Breast epithelium (tissue), 3 donors: ENCODE results near the gene ARPP21.

ENCODE experiments used
- POLR2A ChIP-seq: fragments of 450-650 bp; IDR thresholded peaks from one replicate; pipeline ENCODE4 v1.6.1; 2016; ENCODE audit warnings: antibody characterized with exemption, mild to moderate bottlenecking, moderate library complexity
- TF ChIP-seq, protein P1 (sequence below), 3 donors: fragments of 450-650 bp; IDR thresholded peaks; one replicate each; pipeline ENCODE4 v1.5.1; 2016 to 2017; ENCODE audit warnings: antibody characterized with exemption in 3 of 3, mild to moderate bottlenecking in 3 of 3, moderate library complexity in 3 of 3

DNA sequence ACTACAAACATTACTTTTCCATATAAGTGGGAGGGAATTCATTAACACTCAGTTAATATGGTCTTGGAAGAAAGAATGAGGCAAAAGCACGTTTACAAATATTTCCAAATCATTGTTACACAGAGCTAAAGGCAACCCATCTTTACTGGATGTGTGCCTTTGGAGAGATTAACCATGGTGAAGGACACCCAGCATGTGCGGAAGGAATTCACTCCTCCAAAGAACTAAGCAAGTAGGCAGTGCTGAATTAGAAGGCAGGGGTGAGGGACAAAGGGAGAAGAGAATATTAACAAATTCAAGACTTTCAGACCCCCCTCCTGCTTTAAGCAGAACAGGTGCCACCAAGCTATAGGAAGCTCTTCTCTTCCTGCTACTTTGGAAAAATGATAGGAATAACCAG lies 10.1 kb downstream of the ARPP21 start:
- TF ChIP-seq, protein P1, sequence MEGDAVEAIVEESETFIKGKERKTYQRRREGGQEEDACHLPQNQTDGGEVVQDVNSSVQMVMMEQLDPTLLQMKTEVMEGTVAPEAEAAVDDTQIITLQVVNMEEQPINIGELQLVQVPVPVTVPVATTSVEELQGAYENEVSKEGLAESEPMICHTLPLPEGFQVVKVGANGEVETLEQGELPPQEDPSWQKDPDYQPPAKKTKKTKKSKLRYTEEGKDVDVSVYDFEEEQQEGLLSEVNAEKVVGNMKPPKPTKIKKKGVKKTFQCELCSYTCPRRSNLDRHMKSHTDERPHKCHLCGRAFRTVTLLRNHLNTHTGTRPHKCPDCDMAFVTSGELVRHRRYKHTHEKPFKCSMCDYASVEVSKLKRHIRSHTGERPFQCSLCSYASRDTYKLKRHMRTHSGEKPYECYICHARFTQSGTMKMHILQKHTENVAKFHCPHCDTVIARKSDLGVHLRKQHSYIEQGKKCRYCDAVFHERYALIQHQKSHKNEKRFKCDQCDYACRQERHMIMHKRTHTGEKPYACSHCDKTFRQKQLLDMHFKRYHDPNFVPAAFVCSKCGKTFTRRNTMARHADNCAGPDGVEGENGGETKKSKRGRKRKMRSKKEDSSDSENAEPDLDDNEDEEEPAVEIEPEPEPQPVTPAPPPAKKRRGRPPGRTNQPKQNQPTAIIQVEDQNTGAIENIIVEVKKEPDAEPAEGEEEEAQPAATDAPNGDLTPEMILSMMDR (IDR thresholded peaks at IDR 0.05), result no peak
- no peak for TF ChIP-seq POLR2A
